ENCODE data around the gene SPON1.

SPON1 gene

DNA sequence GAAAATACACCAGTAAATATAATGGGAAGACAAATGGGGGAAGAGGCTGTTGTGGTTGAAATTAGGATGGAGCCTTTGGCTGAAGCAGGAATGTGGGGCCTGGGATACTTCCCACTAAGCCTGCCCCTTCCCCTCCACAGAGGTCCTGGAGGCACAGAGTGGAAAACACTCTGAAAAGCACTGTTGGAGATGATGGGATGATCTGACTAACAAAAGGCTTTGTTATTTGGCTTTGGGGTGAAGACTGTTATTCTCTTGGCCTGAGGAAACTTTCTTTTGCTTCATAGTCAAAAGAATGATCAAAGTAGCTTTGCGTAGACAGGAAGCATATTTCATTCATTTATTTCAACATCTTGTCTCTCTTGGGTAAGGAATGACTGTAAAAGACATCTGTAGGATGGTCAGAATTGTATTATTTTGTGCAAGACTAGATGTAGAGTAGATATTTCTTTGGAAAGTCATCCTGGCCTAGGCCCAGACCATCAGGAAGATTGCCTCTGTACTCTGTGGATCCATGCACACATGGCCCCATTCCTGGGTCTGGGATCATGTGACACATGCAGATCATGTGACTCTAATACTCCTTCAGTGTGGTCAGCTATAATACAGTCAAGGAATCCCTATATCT lies 111.4 kb downstream of the SPON1 start:
- DNase-seq = peak in 1 of 2 donors; percentile 37
- Histone ChIP-seq H3K4me3 (no peak overlapping the region), H3K9me3 (no peaks in the 10 kb centered on the region), H3K4me1 (no peaks in the 10 kb centered on the region), H3K27ac (no peak overlapping the region), H3K36me3 (no peaks in the 10 kb centered on the region), H3K27me3 (no peaks in the 10 kb centered on the region)
- intact Hi-C loops (cut with DNase I; ENCODE audit: low total_unique reads) = no loop called here
- TF ChIP-seq, protein P1, sequence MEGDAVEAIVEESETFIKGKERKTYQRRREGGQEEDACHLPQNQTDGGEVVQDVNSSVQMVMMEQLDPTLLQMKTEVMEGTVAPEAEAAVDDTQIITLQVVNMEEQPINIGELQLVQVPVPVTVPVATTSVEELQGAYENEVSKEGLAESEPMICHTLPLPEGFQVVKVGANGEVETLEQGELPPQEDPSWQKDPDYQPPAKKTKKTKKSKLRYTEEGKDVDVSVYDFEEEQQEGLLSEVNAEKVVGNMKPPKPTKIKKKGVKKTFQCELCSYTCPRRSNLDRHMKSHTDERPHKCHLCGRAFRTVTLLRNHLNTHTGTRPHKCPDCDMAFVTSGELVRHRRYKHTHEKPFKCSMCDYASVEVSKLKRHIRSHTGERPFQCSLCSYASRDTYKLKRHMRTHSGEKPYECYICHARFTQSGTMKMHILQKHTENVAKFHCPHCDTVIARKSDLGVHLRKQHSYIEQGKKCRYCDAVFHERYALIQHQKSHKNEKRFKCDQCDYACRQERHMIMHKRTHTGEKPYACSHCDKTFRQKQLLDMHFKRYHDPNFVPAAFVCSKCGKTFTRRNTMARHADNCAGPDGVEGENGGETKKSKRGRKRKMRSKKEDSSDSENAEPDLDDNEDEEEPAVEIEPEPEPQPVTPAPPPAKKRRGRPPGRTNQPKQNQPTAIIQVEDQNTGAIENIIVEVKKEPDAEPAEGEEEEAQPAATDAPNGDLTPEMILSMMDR (IDR thresholded peaks at IDR 0.05) = no peak

DNA sequence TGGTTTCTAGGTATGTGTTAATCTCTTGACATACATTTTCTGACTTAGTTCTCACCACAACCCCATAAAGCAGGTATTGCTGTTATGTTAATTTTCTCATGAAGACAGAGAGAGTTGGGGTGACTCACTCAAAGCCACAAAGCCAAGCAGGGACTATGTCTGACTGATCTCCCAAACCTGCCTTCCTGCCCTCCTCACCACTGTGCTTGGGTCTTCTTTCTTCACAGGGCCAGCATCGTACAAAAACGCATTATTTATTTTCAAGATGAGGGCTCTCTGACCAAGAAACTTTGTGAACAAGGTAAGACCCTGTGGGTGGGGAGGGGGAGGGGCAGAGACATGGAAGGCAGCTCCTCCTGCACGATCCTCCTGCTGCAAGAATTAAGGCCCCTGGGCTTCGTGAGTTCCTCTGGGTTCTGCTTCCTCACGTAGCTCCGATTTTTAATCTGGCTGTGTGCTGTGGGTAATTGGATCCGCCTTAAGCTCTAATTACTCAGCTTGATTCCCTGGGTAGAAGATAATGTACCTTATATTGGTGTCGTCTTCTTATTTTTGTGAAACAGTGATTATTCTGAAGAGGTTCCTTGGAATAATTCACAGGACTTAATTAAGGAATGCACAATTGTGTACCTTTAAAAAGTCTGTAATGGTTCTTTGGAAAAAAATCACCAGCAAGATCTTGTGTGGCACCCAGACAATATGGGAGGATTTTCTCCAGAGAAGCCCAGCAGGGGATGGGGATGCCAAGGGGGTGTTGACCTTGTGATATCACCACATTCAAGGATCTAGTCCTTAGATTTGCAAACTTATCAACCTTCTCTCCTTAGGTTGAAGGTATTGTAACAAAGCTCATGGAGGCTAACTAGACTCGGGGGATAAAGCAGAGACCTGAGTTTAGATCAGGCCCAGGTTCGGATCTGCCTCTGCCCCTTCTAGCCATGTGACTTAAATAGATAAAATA lies 112.9 kb downstream of the SPON1 start:
- no peaks in the 10 kb centered on the region for H3K9me3 ChIP-seq
- TF ChIP-seq, protein P1 (IDR thresholded peaks at IDR 0.05) = no peak
- no peak overlapping the region for H3K27ac ChIP-seq
- intact Hi-C loops (cut with DNase I; ENCODE audit: low total_unique reads) = no loop called here
- DNase-seq = no peak
- no peaks in the 10 kb centered on the region for H3K27me3 ChIP-seq
- no peak overlapping the region for H3K4me3 ChIP-seq
- no peaks in the 10 kb centered on the region for H3K4me1 ChIP-seq
- H3K36me3 ChIP-seq = no peaks in the 10 kb centered on the region

DNA sequence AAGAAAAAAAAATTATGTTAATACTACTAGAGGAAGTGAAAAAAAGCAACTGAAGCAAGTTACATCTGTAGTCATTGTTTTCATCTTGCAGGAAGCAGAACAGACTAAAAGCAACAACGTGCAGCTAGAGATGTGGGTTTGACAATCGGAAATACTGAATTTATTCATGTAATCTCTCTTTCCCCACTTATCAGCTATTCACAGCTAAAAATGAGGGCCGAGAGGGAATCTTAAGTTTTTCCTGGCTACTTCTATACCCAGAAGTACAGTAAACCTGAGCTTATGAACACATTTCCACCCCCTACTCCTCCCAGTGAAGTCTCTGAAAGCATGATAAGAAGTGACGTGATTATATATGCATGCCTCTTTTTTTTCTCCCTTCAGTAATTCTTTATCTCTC lies 116.5 kb downstream of the SPON1 start:
- no peaks in the 10 kb centered on the region for H3K9me3 ChIP-seq
- no peak overlapping the region for H3K4me3 ChIP-seq
- intact Hi-C loops (cut with DNase I; ENCODE audit: low total_unique reads) = no loop called here
- H3K36me3 ChIP-seq = no peaks in the 10 kb centered on the region
- H3K4me1 ChIP-seq = peaks cover 0 to 5% (median 0%) of the 10 kb centered on the region in 4 donors
- no peak for DNase-seq
- TF ChIP-seq, protein P1 (IDR thresholded peaks at IDR 0.05) = no peak
- no peak overlapping the region for H3K27ac ChIP-seq
- H3K27me3 ChIP-seq = no peaks in the 10 kb centered on the region

DNA sequence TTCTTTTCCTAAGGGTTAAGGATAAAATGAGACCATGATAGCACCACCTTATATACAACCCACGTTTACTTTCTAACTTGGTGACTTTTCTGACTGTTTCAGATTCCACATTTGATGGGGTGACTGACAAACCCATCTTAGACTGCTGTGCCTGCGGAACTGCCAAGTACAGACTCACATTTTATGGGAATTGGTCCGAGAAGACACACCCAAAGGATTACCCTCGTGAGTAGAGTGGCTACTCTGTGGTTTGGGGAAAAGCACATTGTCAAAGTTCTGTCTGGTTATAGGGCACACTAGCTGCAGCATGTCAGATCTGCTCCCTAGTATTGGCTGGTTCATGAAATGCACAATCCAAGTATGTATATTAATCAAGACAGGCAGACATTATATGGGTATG lies 117.3 kb downstream of the SPON1 start:
- H3K4me1 ChIP-seq = peaks cover 0 to 5% (median 0%) of the 10 kb centered on the region in 4 donors
- H3K4me3 ChIP-seq = no peak overlapping the region
- DNase-seq = no peak
- intact Hi-C loops (cut with DNase I; ENCODE audit: low total_unique reads) = no loop called here
- no peak overlapping the region for H3K27ac ChIP-seq
- TF ChIP-seq, protein P1 (IDR thresholded peaks at IDR 0.05) = no peak
- no peaks in the 10 kb centered on the region for H3K9me3 ChIP-seq
- no peaks in the 10 kb centered on the region for H3K27me3 ChIP-seq
- H3K36me3 ChIP-seq = no peaks in the 10 kb centered on the region

DNA sequence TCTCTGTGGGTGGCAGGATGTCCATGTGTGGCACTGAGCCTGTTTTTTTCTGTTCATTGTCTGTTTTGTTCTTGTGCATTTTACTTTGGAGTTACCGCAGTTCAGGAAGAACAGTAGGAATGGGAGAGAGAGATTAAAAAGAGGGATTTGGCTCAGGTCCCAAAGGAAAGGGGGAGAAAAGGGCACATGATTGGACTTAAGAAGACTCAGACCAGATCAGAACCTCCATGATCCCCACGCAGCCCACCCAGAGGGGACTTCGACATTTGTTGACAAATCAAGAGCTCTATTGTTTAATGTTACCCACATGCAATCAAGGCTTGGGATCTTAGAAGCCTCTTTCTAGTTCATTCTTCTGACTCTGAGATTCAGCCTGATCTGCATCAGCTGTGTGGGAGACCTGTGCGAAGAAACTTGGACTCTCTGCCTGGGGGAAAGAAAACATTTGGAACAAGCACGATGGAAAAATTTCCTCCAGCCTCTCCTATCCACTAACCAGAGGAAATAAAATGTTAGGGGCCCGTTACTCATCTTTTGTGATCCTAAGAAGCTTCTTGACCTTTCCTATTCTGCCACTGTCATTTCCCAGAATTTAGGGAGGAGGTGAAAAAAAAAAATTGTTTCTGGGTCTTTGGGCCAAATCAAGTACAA lies 119.2 kb downstream of the SPON1 start:
- Histone ChIP-seq H3K36me3 (no peaks in the 10 kb centered on the region), H3K4me1 (peaks cover 0 to 5% (median 0%) of the 10 kb centered on the region in 4 donors), H3K27me3 (no peaks in the 10 kb centered on the region), H3K27ac (no peak overlapping the region), H3K9me3 (no peaks in the 10 kb centered on the region), H3K4me3 (no peak overlapping the region)
- no peak for DNase-seq
- TF ChIP-seq, protein P1 (IDR thresholded peaks at IDR 0.05) = no peak
- intact Hi-C loops (cut with DNase I; ENCODE audit: low total_unique reads) = no loop called here

All from tibial artery (tissue), 4 donors.